OCI-LY1 (cell line): ENCODE measurements around the gene HOXA4.

Experiments
- H2AFZ ChIP-seq: fragments of 200-600 bp; sonication (generic), shearing (Covaris generic); 2 replicates; pipeline ENCODE4 v1.6.0; 2014; ENCODE audit warnings: antibody characterized with exemption, mild to moderate bottlenecking, low read length
- H3F3A ChIP-seq: fragments of 200-600 bp; sonication (generic), shearing (Covaris generic); 2 replicates; pipeline ENCODE4 v1.6.0; 2014; ENCODE audit warnings: mild to moderate bottlenecking, antibody characterized with exemption, low read length, moderate library complexity; ENCODE audit not compliant: insufficient read depth
- H3K27ac ChIP-seq: fragments of 200-600 bp; sonication (generic); 2 replicates; pipeline ENCODE4 v1.5.1; 2014; ENCODE audit warnings: low read length, mixed run types, mild to moderate bottlenecking, low read depth; ENCODE audit not compliant: poor library complexity, severe bottlenecking
- H3K27me3 ChIP-seq: fragments of 200-600 bp; sonication (generic); 2 replicates; pipeline ENCODE4 v1.6.0; 2014; ENCODE audit warnings: antibody characterized with exemption, mild to moderate bottlenecking, low read length, moderate library complexity; ENCODE audit not compliant: insufficient read depth
- H3K36me3 ChIP-seq: fragments of 200-600 bp; sonication (generic); 2 replicates; pipeline ENCODE4 v1.6.1; 2014; ENCODE audit warnings: mild to moderate bottlenecking, antibody characterized with exemption, low read length, moderate library complexity, mixed read lengths; ENCODE audit not compliant: insufficient read depth
- H3K4me1 ChIP-seq: fragments of 200-600 bp; sonication (generic); 2 replicates; pipeline ENCODE4 v1.5.1; 2014; ENCODE audit warnings: mild to moderate bottlenecking, low read length, moderate library complexity; ENCODE audit not compliant: insufficient read depth, severe bottlenecking
- H3K4me2 ChIP-seq: fragments of 200-600 bp; sonication (generic), shearing (Covaris generic); 2 replicates; pipeline ENCODE4 v1.6.1; 2014; ENCODE audit warnings: low read length
- H3K4me3 ChIP-seq: fragments of 200-600 bp; sonication (generic); 2 replicates; pipeline ENCODE4 v1.5.1; 2014; ENCODE audit warnings: low read length, low read depth, mild to moderate bottlenecking, mixed read lengths; ENCODE audit not compliant: poor library complexity, severe bottlenecking
- H3K79me2 ChIP-seq: fragments of 200-600 bp; shearing (Covaris generic); 2 replicates; pipeline ENCODE4 v1.6.1; 2016; ENCODE audit warnings: mixed run types, low read length, mixed read lengths; ENCODE audit not compliant: insufficient read depth
- H3K9ac ChIP-seq: fragments of 200-600 bp; sonication (generic), shearing (Covaris generic); 2 replicates; pipeline ENCODE4 v1.6.1; 2014; ENCODE audit warnings: mild to moderate bottlenecking, low read length, mixed read lengths
- H3K9me2 ChIP-seq: fragments of 200-600 bp; sonication (generic), shearing (Covaris generic); 2 replicates; pipeline ENCODE4 v1.6.1; 2014; ENCODE audit warnings: low read depth, mild to moderate bottlenecking, low read length, mixed read lengths
- H3K9me3 ChIP-seq: fragments of 200-600 bp; shearing (Covaris generic); 2 replicates; pipeline ENCODE4 v1.6.1; 2014; ENCODE audit warnings: low read length, mixed read lengths
- H4K20me1 ChIP-seq: fragments of 200-600 bp; sonication (generic), shearing (Covaris generic); 2 replicates; pipeline ENCODE4 v1.6.0; 2016; ENCODE audit warnings: mild to moderate bottlenecking, low read length; ENCODE audit not compliant: insufficient read depth
- EZH2 ChIP-seq: fragments of 200-600 bp; sonication (generic), shearing (Covaris generic); IDR thresholded peaks from 2 replicates; pipeline ENCODE4 v1.8.0; 2017; ENCODE audit warnings: borderline replicate concordance, mixed run types, mild to moderate bottlenecking, antibody characterized with exemption, low read length, moderate library complexity, mixed read lengths
- TF ChIP-seq, protein P1 (sequence below): fragments of 200-600 bp; sonication (generic), shearing (Covaris generic); IDR thresholded peaks from 2 replicates; pipeline ENCODE4 v1.5.1; 2017; ENCODE audit warnings: mild to moderate bottlenecking, antibody characterized with exemption, low read length, moderate library complexity, mixed read lengths

HOXA4 gene

DNA sequence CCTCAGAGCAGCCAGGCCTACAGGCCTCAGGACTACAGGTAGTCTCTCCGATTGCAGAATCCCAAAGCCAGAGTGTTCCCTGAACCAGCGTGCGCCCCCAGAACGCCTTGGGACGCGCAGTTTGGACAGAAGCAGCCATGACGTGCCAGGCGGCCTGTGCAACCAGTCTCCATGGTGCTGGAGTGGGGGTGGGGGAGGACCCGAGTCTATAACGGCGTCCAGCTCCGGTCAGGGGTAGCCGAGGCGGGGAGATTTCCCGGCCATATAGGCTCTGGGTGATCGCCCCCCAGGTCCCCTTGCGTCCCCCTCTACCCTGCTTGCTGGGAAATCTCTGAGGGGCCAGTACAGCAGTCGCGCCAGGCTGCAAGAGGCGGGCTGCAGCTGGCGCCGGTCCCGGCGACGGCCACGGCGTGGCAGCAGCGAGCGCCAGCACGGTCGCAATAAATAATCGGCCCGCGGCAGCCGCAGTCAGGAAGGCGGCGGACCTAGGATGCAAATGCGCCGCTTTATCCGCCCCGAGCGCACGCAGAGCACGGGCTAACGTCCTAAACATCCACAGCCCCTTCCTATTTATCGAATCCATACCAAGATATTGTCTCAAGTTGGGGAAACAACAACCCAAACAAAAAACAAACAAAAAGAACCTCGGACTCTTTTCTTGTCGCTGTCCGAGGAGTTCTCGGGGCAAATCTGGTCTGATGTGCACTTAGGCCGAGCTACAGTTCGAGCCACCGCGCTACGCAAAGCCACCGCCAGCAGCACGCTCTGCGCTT lies 20.2 kb upstream of the HOXA4 start:
- no peaks in the 10 kb centered on the region for H4K20me1 ChIP-seq
- peak overlapping the region; percentile 63 for H3K4me3 ChIP-seq
- H3K9ac ChIP-seq = peak overlapping the region; percentile 63
- no peaks in the 10 kb centered on the region for H3K36me3 ChIP-seq
- H2AFZ ChIP-seq = peak overlapping the region; percentile 36
- TF ChIP-seq EZH2 = no peak
- TF ChIP-seq, protein P1, sequence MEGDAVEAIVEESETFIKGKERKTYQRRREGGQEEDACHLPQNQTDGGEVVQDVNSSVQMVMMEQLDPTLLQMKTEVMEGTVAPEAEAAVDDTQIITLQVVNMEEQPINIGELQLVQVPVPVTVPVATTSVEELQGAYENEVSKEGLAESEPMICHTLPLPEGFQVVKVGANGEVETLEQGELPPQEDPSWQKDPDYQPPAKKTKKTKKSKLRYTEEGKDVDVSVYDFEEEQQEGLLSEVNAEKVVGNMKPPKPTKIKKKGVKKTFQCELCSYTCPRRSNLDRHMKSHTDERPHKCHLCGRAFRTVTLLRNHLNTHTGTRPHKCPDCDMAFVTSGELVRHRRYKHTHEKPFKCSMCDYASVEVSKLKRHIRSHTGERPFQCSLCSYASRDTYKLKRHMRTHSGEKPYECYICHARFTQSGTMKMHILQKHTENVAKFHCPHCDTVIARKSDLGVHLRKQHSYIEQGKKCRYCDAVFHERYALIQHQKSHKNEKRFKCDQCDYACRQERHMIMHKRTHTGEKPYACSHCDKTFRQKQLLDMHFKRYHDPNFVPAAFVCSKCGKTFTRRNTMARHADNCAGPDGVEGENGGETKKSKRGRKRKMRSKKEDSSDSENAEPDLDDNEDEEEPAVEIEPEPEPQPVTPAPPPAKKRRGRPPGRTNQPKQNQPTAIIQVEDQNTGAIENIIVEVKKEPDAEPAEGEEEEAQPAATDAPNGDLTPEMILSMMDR = peak; percentile 96
- H3K27me3 ChIP-seq = peaks cover 24% of the 10 kb centered on the region; the same call in 1 of the 2 replicates
- no peak overlapping the region for H3K27ac ChIP-seq
- no peaks in the 10 kb centered on the region for H3K9me3 ChIP-seq
- H3F3A ChIP-seq = no peaks in the 10 kb centered on the region
- peak overlapping the region; percentile 91 for H3K4me2 ChIP-seq
- H3K79me2 ChIP-seq = no peaks in the 10 kb centered on the region
- H3K9me2 ChIP-seq = no peaks in the 10 kb centered on the region
- peaks cover 49% of the 10 kb centered on the region for H3K4me1 ChIP-seq

DNA sequence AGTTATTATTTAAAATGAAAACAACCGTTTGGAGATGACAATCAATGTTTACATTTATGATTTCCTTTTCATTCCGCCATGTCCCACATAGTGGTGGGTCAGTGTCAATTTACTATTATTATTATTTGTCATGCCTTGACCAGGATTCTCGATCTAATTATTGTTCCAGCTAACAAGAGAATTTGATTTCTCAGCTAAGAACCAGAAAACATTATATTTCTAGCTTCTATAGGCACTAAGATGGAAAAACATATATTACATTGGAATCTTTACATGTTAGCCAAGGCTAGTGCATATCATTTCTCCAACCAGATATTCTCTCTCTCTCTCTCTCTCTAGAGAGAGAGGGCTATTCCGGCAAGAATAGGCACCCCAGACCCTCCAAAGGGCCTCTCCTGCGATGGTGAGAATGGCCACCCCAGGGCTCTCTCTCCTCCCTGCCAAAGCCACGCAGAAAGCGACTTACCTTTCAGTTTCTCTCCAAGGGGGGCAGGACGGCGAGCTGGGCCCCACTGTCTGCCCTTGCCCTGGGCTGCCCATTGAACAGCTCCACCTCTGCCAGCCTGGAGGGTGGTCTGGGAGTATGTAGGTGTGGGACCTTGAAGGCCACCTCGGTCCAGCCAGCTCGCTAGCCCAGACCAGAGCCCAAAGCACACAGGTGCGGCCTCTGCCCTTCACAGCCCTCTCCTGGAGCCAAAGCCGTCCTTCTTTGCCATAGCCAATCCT lies 19.4 kb upstream of the HOXA4 start:
- H3K9me3 ChIP-seq = no peaks in the 10 kb centered on the region
- no peaks in the 10 kb centered on the region for H3F3A ChIP-seq
- peaks cover 24% of the 10 kb centered on the region; the same call in 1 of the 2 replicates for H3K27me3 ChIP-seq
- H3K79me2 ChIP-seq = no peaks in the 10 kb centered on the region
- peaks cover 56% of the 10 kb centered on the region for H3K4me1 ChIP-seq
- peak overlapping the region; percentile 22 for H2AFZ ChIP-seq
- H3K9ac ChIP-seq = peak overlapping the region; percentile 63
- H3K4me2 ChIP-seq = peak overlapping the region; percentile 91
- no peaks in the 10 kb centered on the region for H3K9me2 ChIP-seq
- no peak overlapping the region for H3K27ac ChIP-seq
- H4K20me1 ChIP-seq = no peaks in the 10 kb centered on the region
- H3K4me3 ChIP-seq = peak overlapping the region; percentile 63
- no peaks in the 10 kb centered on the region for H3K36me3 ChIP-seq
- TF ChIP-seq, protein P1 = no peak
- TF ChIP-seq EZH2 = no peak

DNA sequence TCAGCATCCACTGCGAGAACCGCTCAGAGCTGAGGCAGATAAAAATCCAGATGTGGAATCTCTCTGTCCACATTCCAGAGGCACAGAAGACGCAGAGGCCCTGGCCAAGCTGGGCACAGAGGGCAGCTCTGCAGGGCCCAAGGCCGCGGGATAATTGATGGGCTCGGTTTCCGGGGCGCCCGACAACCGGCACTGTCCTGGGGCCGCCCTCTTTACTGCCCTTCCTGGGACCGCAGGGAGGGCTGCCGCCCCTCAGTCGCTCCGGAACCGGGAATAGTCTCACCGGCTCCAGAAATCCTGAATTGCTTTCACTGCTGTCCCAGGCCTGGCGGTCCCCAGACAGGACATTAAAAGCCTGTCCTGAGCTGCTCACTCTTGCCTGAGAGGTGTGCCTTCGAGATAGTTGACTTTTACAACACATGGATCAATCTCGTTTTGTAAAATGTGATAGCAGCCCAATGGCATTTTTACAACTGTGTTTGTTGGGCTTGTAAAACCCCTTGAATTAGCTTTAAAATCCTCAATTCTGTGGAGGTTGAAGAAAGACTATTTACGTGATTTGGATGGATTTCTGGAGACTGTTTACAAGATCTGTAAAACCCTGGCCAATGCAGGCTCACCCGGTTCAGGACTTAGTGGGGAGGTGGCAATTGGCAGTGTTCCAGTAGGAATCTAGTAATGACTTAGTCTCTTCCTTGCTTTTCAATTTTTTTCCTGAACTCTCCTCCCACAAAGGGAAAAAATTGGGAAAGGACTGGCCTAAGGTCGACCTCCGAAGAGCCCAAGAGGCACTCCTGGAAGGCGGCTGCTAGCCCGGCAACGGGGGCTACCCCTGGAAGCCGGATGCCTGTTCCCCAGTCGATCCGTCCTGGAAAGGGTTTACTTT lies 18.4 kb upstream of the HOXA4 start:
- H3K27me3 ChIP-seq = peaks cover 24% of the 10 kb centered on the region; the same call in 1 of the 2 replicates
- H3K9me2 ChIP-seq = no peaks in the 10 kb centered on the region
- peak overlapping the region; percentile 58 for H3K4me3 ChIP-seq
- no peaks in the 10 kb centered on the region for H3K9me3 ChIP-seq
- H3K36me3 ChIP-seq = no peaks in the 10 kb centered on the region
- no peaks in the 10 kb centered on the region for H3F3A ChIP-seq
- no peak overlapping the region; the same call in 1 of the 2 replicates for H3K9ac ChIP-seq
- H4K20me1 ChIP-seq = no peaks in the 10 kb centered on the region
- peaks cover 61% of the 10 kb centered on the region for H3K4me1 ChIP-seq
- no peak overlapping the region for H2AFZ ChIP-seq
- no peaks in the 10 kb centered on the region for H3K79me2 ChIP-seq
- H3K27ac ChIP-seq = no peak overlapping the region
- H3K4me2 ChIP-seq = peak overlapping the region; percentile 91; the same call in 1 of the 2 replicates
- TF ChIP-seq EZH2 = no peak
